ENCODE results near the gene COPS9. TPM values are rescaled to one million over a fixed set of nuclear protein-coding genes. Genes with fewer than 3 reads are reported as not detected.

Gene COPS9
- total RNA-seq = 95.0 TPM

GRCh38 chr2:240136013-240136670 lies at the start of gene COPS9:
COPS9 (minus strand) TSS chr2:240136305; CDS start chr2:240136284, 21 bp downstream.
- no peak for FAIRE-seq
- DNase-seq (ENCODE audit: low spot score in 2 of 2) = peak; percentile 95 to 98

- FAIRE-seq (no peak), DNase-seq (ENCODE audit: low spot score in 2 of 2) (no peak)
Measured at GRCh38 chr2:240184656-240185055, 48.6 kb upstream of the COPS9 start.

GRCh38 chr2:240183875-240184590 lies 47.9 kb upstream of the COPS9 start:
- FAIRE-seq (no peak), DNase-seq (ENCODE audit: low spot score in 2 of 2) (no peak)

DNA sequence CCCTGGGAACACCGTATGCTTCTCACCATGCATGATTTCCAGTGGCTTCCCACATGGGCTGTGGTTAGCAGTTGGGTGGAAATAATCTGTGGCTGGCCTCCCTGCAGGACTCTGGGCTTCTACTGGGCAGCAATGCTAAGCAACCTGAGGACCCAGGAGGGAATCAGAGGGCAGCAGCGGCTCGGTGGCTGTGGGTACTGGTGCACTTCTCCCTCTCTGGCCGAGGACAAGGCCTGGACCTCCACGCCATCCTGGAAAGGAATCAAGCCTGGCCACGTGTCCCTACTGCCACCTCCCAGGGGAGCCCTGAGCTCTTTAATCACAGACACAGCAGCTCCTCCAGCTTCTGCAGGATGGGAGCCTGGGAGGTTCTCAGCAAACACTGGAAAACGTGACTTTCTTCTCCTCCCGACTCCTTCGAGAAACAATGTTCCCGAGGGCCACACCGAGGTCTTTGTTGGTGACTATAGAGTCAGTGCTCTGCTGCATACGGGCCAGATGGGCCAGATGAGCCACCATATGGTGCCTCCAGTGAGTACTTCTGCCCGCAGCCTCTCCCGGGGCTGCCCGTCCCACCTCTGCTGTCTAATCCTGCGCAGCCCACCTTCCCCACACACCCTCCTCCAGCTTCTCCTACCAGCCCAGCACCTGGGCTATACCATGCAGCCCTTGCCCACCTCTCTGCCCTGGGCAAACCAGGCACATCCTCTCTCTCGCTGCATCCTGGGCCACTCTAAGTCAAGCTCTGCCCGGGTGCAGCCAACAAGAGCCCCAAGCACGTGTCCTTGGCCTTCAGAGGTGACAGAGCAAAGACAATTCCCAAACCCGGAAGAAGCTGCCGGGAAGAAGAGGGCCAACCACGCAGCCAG lies 47.1 kb upstream of the COPS9 start:
- DNase-seq (ENCODE audit: low spot score in 2 of 2) = no peak
- no peak for FAIRE-seq

DNA sequence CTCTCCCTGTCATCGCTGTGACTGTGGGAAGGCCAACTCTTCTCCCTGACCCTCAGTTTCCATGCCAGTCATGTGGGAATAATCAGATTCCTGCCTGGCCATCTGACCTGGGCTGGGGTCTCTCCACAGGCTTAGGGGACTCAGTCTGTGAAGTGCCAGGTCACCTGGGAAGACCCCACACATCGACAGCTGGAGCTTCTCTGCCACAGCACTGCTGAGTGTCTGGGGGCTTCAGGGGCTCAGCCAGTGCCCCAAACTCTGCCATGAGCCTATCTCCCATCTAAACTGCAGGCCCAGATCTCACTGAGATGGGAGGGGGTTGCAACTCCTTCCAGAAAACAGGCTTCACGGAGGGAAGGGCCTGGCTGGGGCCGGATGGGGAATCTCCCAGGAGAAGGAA lies 46.4 kb upstream of the COPS9 start:
- DNase-seq (ENCODE audit: low spot score in 2 of 2) (no peak), FAIRE-seq (no peak)

DNA sequence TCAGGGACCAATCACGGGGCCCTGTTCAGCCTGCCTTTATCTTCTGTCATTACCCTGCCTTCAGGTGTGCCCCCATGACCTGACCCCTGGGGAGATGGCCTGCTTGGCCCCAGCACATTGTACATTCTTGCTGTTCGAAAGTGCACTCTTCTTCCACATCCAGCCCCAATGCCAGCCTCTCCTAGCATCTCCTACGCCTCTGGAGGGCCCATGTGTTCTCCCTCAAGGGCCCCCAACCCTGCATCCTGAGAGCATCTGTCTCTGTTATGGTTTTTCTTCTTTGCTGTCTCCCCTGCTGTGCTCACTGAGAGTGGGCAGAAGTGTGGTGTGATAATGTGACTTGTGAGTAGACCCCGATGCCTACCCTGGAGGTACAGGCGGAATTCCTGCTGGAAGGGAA lies 45.9 kb upstream of the COPS9 start:
- FAIRE-seq = no peak
- no peak for DNase-seq (ENCODE audit: low spot score in 2 of 2)

- DNase-seq (ENCODE audit: low spot score in 2 of 2) (no peak), FAIRE-seq (no peak)
Measured at GRCh38 chr2:240179941-240180666, 44.0 kb upstream of the COPS9 start.

- FAIRE-seq (no peak), DNase-seq (ENCODE audit: low spot score in 2 of 2) (no peak)
Measured at GRCh38 chr2:240179186-240179815, 43.2 kb upstream of the COPS9 start.

DNA sequence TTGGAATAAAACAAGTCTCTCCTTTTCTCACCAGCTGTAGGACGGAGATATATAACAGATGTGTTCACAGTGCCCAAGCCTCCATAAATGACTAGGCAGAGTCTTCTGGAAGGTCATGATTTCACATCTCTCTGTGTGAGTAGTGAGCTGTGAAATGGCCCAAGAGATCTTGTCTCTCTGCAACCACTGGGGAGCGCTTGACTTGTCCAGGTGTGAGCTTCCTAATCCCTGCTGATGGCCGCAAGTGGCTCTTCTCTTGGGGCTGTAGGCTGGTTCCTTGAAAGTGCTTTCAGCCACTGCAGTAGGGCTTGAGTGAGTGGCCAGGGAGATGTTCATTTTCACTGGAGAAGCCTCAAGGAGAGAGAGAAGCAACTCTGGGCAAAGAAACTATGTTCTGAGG lies 42.5 kb upstream of the COPS9 start:
- no peak for FAIRE-seq
- DNase-seq (ENCODE audit: low spot score in 2 of 2) = no peak

- DNase-seq (ENCODE audit: low spot score in 2 of 2) (no peak), FAIRE-seq (no peak)
Measured at GRCh38 chr2:240174496-240174895, 38.4 kb upstream of the COPS9 start.

- FAIRE-seq = no peak
- DNase-seq (ENCODE audit: low spot score in 2 of 2) = no peak
Measured at GRCh38 chr2:240172071-240172895, 36.2 kb upstream of the COPS9 start.

GRCh38 chr2:240170883-240171282 lies 34.8 kb upstream of the COPS9 start:
- FAIRE-seq = no peak
- no peak for DNase-seq (ENCODE audit: low spot score in 2 of 2)

GRCh38 chr2:240170354-240170735 lies 34.2 kb upstream of the COPS9 start:
- DNase-seq (ENCODE audit: low spot score in 2 of 2) = no peak

GRCh38 chr2:240169486-240170353 lies 33.6 kb upstream of the COPS9 start:
- no peak for DNase-seq (ENCODE audit: low spot score in 2 of 2)
- no peak for FAIRE-seq

More at GRCh38 chr2:240170354-240170735, 34.2 kb upstream of the COPS9 start:
- FAIRE-seq = no peak

- DNase-seq (ENCODE audit: low spot score in 2 of 2) (no peak), FAIRE-seq (no peak)
Measured at GRCh38 chr2:240168546-240169361, 32.6 kb upstream of the COPS9 start.

- no peak for DNase-seq (ENCODE audit: low spot score in 2 of 2)
- FAIRE-seq = no peak
Measured at GRCh38 chr2:240168041-240168440, 31.9 kb upstream of the COPS9 start.

DNA sequence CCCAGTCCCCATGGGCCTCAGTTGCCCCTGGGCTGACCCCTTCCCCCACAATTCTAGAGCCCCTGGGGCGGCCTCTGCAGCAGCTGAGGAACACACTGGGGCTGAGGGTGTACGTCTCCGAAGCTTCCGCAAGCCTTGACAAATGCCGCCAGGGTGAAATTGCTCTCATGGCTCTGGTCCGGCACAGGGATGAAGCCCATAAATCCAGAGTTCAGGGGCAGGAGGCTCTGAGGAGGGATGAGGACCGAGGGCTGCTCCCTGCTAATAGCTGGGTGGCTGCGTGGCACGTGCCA lies 31.4 kb upstream of the COPS9 start:
- DNase-seq (ENCODE audit: low spot score in 2 of 2) (no peak), FAIRE-seq (no peak)
